ENCODE measurements around the gene FAM118A. TPM values are rescaled to one million over a fixed set of nuclear protein-coding genes. Genes with fewer than 3 reads are reported as not detected.
A peak's percentile ranks its signal among the peaks of the same experiment; 100 is the strongest.
"Not testable (repeated sequence)": the region's sequence is repeated elsewhere in the genome, so short reads cannot be mapped to it uniquely, and the experiment has no call there.

FAM118A gene
- total RNA-seq = 100 to 1,000 TPM in 1 of 2 donors, 10 to 100 TPM in 1; 54.4 to 244 TPM

- peak; percentile 45 for DNase-seq (ENCODE audit: low spot score)
- Histone ChIP-seq H3K4me3 (peak within 1 kb of the TSS; percentile 91), H3K9me3 (no peaks in the 10 kb centered on the region), H3K4me1 (ENCODE audit: control insufficient read depth in 1 of 2, low read depth in 2 of 2) (peaks cover 6 to 38% of the 10 kb centered on the region in 2 donors), H3K36me3 (no peaks in the 10 kb centered on the region), H3K27ac (peak within 1 kb of the TSS; percentile 70 to 75), H3K27me3 (replicated peaks; ENCODE audit: insufficient read depth) (no peaks in the 10 kb centered on the region)
- TF ChIP-seq, protein P1, sequence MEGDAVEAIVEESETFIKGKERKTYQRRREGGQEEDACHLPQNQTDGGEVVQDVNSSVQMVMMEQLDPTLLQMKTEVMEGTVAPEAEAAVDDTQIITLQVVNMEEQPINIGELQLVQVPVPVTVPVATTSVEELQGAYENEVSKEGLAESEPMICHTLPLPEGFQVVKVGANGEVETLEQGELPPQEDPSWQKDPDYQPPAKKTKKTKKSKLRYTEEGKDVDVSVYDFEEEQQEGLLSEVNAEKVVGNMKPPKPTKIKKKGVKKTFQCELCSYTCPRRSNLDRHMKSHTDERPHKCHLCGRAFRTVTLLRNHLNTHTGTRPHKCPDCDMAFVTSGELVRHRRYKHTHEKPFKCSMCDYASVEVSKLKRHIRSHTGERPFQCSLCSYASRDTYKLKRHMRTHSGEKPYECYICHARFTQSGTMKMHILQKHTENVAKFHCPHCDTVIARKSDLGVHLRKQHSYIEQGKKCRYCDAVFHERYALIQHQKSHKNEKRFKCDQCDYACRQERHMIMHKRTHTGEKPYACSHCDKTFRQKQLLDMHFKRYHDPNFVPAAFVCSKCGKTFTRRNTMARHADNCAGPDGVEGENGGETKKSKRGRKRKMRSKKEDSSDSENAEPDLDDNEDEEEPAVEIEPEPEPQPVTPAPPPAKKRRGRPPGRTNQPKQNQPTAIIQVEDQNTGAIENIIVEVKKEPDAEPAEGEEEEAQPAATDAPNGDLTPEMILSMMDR (IDR thresholded peaks at IDR 0.05) = peak; percentile 23
- ATAC-seq (ENCODE audit: insufficient number of reproducible peaks, low FRiP score, low read depth) = peak; percentile 78
Observed at GRCh38 chr22:45309422-45310227, at the start of gene FAM118A. FAM118A (plus strand) TSS chr22:45309934; CDS start chr22:45322380, 12,446 bp downstream.

DNA sequence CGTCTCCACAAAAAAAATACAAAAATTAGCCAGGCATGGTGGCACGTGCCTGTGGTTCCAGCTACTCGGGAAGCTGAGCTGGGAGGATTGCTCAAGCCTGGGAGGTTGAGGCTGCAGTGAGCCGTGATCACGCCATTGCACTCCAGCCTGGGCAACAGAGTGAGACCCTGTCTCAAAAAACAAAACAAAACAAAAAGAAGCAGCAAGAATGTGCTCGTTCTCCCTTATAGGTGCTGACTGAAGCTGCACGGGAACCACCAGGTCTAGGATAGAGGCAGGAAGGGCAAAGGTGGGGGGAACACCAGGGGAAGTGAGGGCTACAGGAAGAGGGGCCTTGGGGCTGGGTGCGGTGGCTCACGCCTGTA is 49.4 kb upstream of the FAM118A start:
- not testable (repeated sequence) for H3K27ac ChIP-seq, H3K9me3 ChIP-seq

GRCh38 chr22:45261407-45262088 is 48.2 kb upstream of the FAM118A start:
- H3K4me3 ChIP-seq = no peak overlapping the region
- peaks cover 0 to 11% of the 10 kb centered on the region in 2 donors for H3K4me1 ChIP-seq (ENCODE audit: control insufficient read depth in 1 of 2, low read depth in 2 of 2)
- TF ChIP-seq, protein P1 (IDR thresholded peaks at IDR 0.05) = no peak
- no peaks in the 10 kb centered on the region for H3K36me3 ChIP-seq
- DNase-seq (ENCODE audit: low spot score) = no peak
- no peak for ATAC-seq (ENCODE audit: insufficient number of reproducible peaks, low FRiP score, low read depth)
- no peak overlapping the region for H3K27ac ChIP-seq
- H3K27me3 ChIP-seq (replicated peaks; ENCODE audit: insufficient read depth) = no peaks in the 10 kb centered on the region
- H3K9me3 ChIP-seq = no peaks in the 10 kb centered on the region

More for the DNA sequence above, 49.4 kb upstream of the FAM118A start:
- not testable (repeated sequence) for DNase-seq (ENCODE audit: low spot score); H3K36me3 ChIP-seq; H3K4me3 ChIP-seq; H3K27me3 ChIP-seq (replicated peaks; ENCODE audit: insufficient read depth); ATAC-seq (ENCODE audit: insufficient number of reproducible peaks, low FRiP score, low read depth)
- H3K4me1 ChIP-seq (ENCODE audit: control insufficient read depth in 1 of 2, low read depth in 2 of 2) = peaks cover 0 to 11% of the 10 kb centered on the region in 2 donors

DNA sequence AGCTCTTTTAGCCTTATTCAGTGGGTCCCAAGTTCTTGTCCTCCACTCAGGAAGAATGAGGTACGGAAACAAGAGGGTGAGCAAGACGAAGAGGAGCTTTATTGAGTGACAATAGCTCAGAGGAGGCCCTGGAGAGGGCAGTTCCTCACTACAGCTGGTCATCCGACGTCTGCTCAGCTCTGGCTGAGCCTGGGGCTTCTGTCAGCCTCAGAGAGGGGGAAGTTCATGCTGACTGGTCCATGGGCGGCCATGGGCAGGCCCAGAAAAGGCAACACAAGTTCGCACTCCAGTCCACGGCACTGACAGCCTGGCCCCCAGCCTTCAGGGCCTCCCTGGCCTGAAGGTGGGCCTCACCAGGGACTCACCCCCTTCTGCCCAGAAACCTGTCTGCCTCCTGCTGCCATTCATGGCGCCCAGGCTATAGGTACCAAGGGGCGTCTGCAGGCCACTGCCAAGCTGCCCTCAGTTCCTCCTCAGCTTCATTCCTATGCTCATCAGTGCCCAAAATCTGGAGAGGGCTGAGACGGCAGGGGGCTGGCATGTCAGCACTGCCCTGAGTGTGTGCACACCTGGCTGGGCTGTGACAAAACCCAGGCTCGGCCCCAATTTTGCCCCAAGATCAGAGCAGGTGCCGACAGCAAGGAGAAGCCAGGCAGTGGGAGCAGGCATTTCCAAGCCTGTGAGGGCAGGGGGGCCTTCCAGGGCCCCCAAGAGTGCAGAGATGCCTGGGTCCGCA is 47.4 kb upstream of the FAM118A start:
- no peak overlapping the region for H3K27ac ChIP-seq
- H3K9me3 ChIP-seq = no peaks in the 10 kb centered on the region
- TF ChIP-seq, protein P1 (IDR thresholded peaks at IDR 0.05) = no peak
- no peak for ATAC-seq (ENCODE audit: insufficient number of reproducible peaks, low FRiP score, low read depth)
- peaks cover 0 to 11% of the 10 kb centered on the region in 2 donors for H3K4me1 ChIP-seq (ENCODE audit: control insufficient read depth in 1 of 2, low read depth in 2 of 2)
- no peak overlapping the region for H3K4me3 ChIP-seq
- no peaks in the 10 kb centered on the region for H3K36me3 ChIP-seq
- no peak for DNase-seq (ENCODE audit: low spot score)
- no peaks in the 10 kb centered on the region for H3K27me3 ChIP-seq (replicated peaks; ENCODE audit: insufficient read depth)

GRCh38 chr22:45262931-45263462 is 46.7 kb upstream of the FAM118A start:
- Histone ChIP-seq H3K9me3 (no peaks in the 10 kb centered on the region), H3K4me3 (no peak overlapping the region), H3K27me3 (replicated peaks; ENCODE audit: insufficient read depth) (no peaks in the 10 kb centered on the region), H3K27ac (no peak overlapping the region), H3K36me3 (no peaks in the 10 kb centered on the region), H3K4me1 (ENCODE audit: control insufficient read depth in 1 of 2, low read depth in 2 of 2) (peaks cover 0 to 11% of the 10 kb centered on the region in 2 donors)
- DNase-seq (ENCODE audit: low spot score) = no peak
- TF ChIP-seq, protein P1 (IDR thresholded peaks at IDR 0.05) = no peak
- ATAC-seq (ENCODE audit: insufficient number of reproducible peaks, low FRiP score, low read depth) = no peak
